DND-41 (cell line): ENCODE data around the gene DIABLO.
"Not testable (repeated sequence)": the region's sequence is repeated elsewhere in the genome, so short reads cannot be mapped to it uniquely, and the experiment has no call there.

Experiments
- ATAC-seq: fragments of 200-7000 bp; cut with Tn5 transposase; 3 replicates; pipeline ENCODE4 v1.9.1; 2021; ENCODE audit warnings: low read depth; ENCODE audit not compliant: insufficient read depth
- DNase-seq: peaks from one replicate; pipeline ENCODE4 v3.0.0-alpha.2; 2020
- H2AFZ ChIP-seq: 2 replicates; pipeline ENCODE4 v1.6.0; 2012; ENCODE audit warnings: low read depth, low read length
- H3K27ac ChIP-seq: 2 replicates; pipeline ENCODE4 v1.5.1; 2012; ENCODE audit warnings: low read length, inconsistent platforms
- H3K27me3 ChIP-seq: fragments of 200-600 bp; sonication (generic); 2 replicates; pipeline ENCODE4 v1.6.0; 2012; ENCODE audit warnings: low read length, mild to moderate bottlenecking, inconsistent platforms; ENCODE audit not compliant: insufficient read depth, poor library complexity
- H3K36me3 ChIP-seq: 2 replicates; pipeline ENCODE4 v1.5.1; 2012; ENCODE audit warnings: low read length, inconsistent platforms; ENCODE audit not compliant: insufficient read depth
- H3K4me1 ChIP-seq: 2 replicates; pipeline ENCODE4 v1.5.1; 2012; ENCODE audit warnings: mild to moderate bottlenecking, low read length; ENCODE audit not compliant: insufficient read depth
- H3K4me2 ChIP-seq: 2 replicates; pipeline ENCODE4 v1.6.0; 2012; ENCODE audit warnings: mild to moderate bottlenecking, moderate library complexity, low read length, inconsistent platforms; ENCODE audit not compliant: insufficient read depth
- H3K4me3 ChIP-seq, 2 experiments: fragments of 200-600 bp in 1 of 2; shearing (Covaris generic) in 1 of 2; 2 replicates each; pipeline ENCODE4 v1.5.1; 2012 to 2016; ENCODE audit warnings: inconsistent platforms in 2 of 2, low read length in 2 of 2, mild to moderate bottlenecking in 2 of 2, low read depth in 1 of 2, moderate library complexity in 1 of 2
- H3K79me2 ChIP-seq: 2 replicates; pipeline ENCODE4 v1.6.0; 2012; ENCODE audit warnings: low read length, inconsistent platforms; ENCODE audit not compliant: insufficient read depth
- H3K9ac ChIP-seq: 2 replicates; pipeline ENCODE4 v1.6.0; 2012; ENCODE audit warnings: low read depth, mild to moderate bottlenecking, inconsistent platforms, low read length, moderate library complexity
- H3K9me3 ChIP-seq: 2 replicates; pipeline ENCODE4 v1.5.1; 2012; ENCODE audit warnings: low read length, moderate library complexity, mild to moderate bottlenecking, inconsistent platforms; ENCODE audit not compliant: insufficient read depth, severe bottlenecking
- H4K20me1 ChIP-seq: 2 replicates; pipeline ENCODE4 v1.6.0; 2012; ENCODE audit warnings: low read length; ENCODE audit not compliant: insufficient read depth
- EZH2 ChIP-seq: IDR thresholded peaks from 3 replicates; pipeline ENCODE4 v1.6.1; 2012; ENCODE audit warnings: borderline replicate concordance, low read depth, mild to moderate bottlenecking, moderate library complexity, low read length, inconsistent platforms; ENCODE audit not compliant: severe bottlenecking
- TF ChIP-seq, protein P1 (sequence below): IDR thresholded peaks from 2 replicates; pipeline ENCODE4 v1.5.1; 2012; ENCODE audit warnings: borderline replicate concordance, low read length, moderate library complexity, mild to moderate bottlenecking; ENCODE audit not compliant: poor library complexity, severe bottlenecking; ENCODE audit errors: extremely low read depth

The DIABLO gene

DNA sequence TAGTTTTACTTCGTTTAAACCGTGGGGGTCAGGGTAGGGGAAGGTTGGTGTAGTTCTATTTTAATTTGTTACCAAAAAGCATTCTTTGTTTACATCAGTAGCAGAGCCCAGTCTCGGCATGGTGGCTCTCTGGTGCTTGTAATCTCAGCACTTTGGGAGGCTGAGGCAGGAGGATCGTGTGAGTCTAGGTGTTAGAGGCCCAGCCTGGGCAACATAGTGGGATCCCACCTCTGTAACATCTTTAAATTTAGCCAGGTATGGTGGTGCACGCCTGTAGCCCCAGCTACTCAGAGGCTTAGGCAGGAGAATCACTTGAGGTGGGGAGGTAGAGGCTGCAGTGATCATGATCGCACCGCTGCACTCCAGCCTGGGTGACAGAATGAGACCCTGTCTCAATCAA is 40.8 kb downstream of the DIABLO start:
- Histone ChIP-seq H3K27me3 (peaks cover 3% of the 10 kb centered on the region), H3K4me1 (no peaks in the 10 kb centered on the region), H3K4me2 (no peak overlapping the region), H3K9me3 (no peaks in the 10 kb centered on the region), H3K4me3 (no peak overlapping the region), H2AFZ (no peak overlapping the region), H4K20me1 (no peaks in the 10 kb centered on the region), H3K79me2 (no peaks in the 10 kb centered on the region), H3K9ac (no peak overlapping the region), H3K27ac (no peak overlapping the region), H3K36me3 (no peaks in the 10 kb centered on the region)
- ATAC-seq (no peak; the same call in 2 of the 3 replicates), DNase-seq (no peak)
- TF ChIP-seq EZH2: no peak
- TF ChIP-seq, protein P1, sequence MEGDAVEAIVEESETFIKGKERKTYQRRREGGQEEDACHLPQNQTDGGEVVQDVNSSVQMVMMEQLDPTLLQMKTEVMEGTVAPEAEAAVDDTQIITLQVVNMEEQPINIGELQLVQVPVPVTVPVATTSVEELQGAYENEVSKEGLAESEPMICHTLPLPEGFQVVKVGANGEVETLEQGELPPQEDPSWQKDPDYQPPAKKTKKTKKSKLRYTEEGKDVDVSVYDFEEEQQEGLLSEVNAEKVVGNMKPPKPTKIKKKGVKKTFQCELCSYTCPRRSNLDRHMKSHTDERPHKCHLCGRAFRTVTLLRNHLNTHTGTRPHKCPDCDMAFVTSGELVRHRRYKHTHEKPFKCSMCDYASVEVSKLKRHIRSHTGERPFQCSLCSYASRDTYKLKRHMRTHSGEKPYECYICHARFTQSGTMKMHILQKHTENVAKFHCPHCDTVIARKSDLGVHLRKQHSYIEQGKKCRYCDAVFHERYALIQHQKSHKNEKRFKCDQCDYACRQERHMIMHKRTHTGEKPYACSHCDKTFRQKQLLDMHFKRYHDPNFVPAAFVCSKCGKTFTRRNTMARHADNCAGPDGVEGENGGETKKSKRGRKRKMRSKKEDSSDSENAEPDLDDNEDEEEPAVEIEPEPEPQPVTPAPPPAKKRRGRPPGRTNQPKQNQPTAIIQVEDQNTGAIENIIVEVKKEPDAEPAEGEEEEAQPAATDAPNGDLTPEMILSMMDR: no peak

DNA sequence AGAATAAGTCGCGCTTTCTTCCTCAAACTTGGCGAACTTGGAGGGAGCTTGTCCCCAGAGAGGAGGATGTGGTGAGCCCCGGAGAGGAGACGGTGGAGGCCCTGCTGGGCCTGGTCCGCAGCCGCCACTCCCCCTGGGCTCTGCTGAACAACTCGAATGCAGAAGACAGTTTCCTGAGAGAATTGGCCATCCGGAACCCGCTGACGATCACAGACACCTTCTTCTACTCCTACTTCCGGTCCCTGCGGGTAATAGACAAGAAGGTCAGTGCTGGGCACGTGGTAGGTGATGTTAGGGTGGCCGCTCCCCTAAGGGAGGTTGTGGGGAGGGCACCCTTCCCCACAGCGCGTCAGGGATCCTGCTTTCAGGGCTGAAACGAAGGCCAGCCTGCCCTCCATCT is 41.3 kb downstream of the DIABLO start:
- Histone ChIP-seq H3K9me3 (no peaks in the 10 kb centered on the region), H3K79me2 (no peaks in the 10 kb centered on the region), H3K36me3 (no peaks in the 10 kb centered on the region), H3K4me3 (no peak overlapping the region), H3K27ac (no peak overlapping the region), H4K20me1 (no peaks in the 10 kb centered on the region), H3K9ac (no peak overlapping the region), H3K27me3 (peaks cover 3% of the 10 kb centered on the region), H2AFZ (no peak overlapping the region; the same call in 1 of the 2 replicates), H3K4me1 (no peaks in the 10 kb centered on the region), H3K4me2 (no peak overlapping the region)
- DNase-seq: no peak
- TF ChIP-seq, protein P1: no peak
- no peak for TF ChIP-seq EZH2
- ATAC-seq: no peak

DNA sequence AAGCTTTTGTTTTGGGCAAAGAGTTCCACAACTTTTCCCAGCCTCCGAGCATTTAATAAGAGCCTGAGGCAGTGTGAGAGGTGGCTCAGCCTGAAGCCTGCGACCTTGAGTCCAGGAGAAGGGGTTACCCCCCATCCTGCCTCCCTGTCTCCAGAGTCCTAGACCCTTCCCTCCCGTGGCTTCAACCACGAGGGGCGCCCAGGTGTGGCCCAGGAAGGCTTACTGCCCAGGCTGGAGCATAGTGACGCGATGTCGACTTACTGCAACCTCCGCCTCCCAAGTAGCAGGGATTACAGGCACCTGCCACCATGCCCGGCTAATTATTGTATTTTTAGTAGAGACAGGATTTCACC is 42.3 kb downstream of the DIABLO start:
- H3K9me3 ChIP-seq: no peaks in the 10 kb centered on the region
- no peak overlapping the region for H3K27ac ChIP-seq
- TF ChIP-seq, protein P1: no peak
- TF ChIP-seq EZH2: no peak
- DNase-seq (no peak), ATAC-seq (no peak)
- no peak overlapping the region for H2AFZ ChIP-seq
- H3K36me3 ChIP-seq: no peaks in the 10 kb centered on the region
- H3K4me1 ChIP-seq: no peaks in the 10 kb centered on the region
- no peak overlapping the region for H3K9ac ChIP-seq
- peaks cover 3% of the 10 kb centered on the region for H3K27me3 ChIP-seq
- H3K4me3 ChIP-seq: no peak overlapping the region
- H4K20me1 ChIP-seq: no peaks in the 10 kb centered on the region
- no peaks in the 10 kb centered on the region for H3K79me2 ChIP-seq
- no peak overlapping the region for H3K4me2 ChIP-seq

DNA sequence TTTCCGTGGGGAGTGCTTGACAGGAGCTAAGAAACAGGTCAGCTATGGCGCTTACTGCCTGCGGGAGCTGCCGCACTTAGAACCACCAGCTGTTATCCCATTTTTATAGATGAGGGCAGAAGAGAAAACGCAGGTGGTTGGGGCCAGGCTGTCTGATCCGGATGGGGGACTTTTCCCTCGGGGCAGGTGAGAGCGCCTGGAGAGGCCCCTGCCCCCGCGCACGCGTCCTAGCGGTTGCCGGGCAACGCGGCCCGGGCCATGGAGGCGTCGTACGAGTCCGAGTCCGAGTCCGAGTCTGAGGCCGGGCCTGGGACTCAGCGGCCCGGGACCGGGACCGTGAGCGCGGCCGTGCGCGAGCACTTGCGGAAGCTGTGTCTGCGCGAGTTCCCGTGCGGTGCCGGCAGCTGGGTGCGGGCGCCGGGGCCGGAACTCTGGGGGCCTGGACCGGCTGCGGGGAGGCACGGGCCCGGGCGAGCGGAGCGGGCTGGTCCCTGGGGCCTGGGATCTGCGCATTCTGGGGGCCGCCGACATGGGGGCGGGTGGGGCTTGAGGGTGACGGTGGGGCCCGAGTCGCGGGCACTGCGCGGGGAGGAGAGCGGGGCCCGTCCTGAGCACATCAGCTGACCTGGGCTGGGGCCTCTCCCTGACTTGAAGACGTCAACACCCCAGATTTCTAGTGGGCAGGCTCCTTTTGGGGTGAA is 42.8 kb downstream of the DIABLO start, which contains the start of gene LRRC43:
TSS of gene LRRC43 (plus strand) at position 237 of the 701 bp plus-strand sequence. CDS start at position 259, 22 bp downstream.
- H4K20me1 ChIP-seq: no peaks in the 10 kb centered on the region
- no peak within 1 kb of the TSS for H3K9ac ChIP-seq
- peaks cover 3% of the 10 kb centered on the region for H3K27me3 ChIP-seq
- H3K4me1 ChIP-seq: no peaks in the 10 kb centered on the region
- no peak within 1 kb of the TSS for H3K27ac ChIP-seq
- no peaks in the 10 kb centered on the region for H3K79me2 ChIP-seq
- H3K9me3 ChIP-seq: no peaks in the 10 kb centered on the region
- TF ChIP-seq EZH2: no peak
- TF ChIP-seq, protein P1: no peak
- H3K4me3 ChIP-seq: no peak within 1 kb of the TSS
- H3K36me3 ChIP-seq: no peaks in the 10 kb centered on the region
- no peak within 1 kb of the TSS for H2AFZ ChIP-seq
- H3K4me2 ChIP-seq: no peak within 1 kb of the TSS
- no peak for ATAC-seq
- DNase-seq: no peak

DNA sequence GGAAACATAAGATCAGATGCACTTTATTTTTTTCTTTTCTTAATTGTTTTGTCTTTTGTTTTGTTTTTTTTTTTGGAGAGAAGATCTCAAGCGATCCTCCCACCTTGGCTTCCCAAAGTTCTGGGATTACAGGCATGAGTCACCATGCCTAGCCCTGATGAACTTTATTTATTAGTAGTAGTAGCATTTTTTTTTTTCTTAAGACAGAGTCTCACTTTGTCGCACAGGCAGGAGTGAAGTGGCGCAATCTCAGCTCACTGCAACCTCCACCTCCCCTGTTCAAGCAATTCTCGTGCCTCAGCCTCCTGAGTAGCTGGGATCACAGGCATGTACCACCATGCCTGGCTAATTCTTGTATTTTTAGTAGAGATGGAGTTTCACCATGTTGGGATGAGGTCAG is 49.4 kb downstream of the DIABLO start:
- not testable (repeated sequence) for H3K36me3 ChIP-seq, H3K79me2 ChIP-seq, H3K4me1 ChIP-seq, H3K9me3 ChIP-seq, H3K4me2 ChIP-seq, H3K4me3 ChIP-seq, H3K9ac ChIP-seq, H3K27ac ChIP-seq, H3K27me3 ChIP-seq, H2AFZ ChIP-seq, ATAC-seq, DNase-seq, H4K20me1 ChIP-seq
